ENCODE measurements around the gene SND1.

DNA sequence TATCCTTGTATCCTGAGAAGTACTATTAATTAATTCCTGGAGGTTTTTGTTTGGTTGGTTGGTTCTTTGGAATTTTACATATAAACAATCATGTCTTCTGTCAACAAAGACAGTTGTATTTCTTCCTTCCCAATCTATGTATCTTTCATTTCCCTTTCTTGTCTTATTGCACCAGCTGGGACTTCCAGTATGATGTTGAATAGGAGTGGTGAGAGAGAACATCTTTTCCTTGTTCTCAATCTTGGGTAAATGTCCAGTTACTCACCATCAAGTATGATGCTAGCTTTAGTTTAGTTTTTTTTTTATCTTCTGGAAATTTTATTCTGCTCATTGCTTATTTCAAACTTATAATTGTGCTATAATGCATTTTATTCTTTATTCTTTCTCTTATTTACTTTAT is 26.7 kb upstream of the SND1 start:
- TF ChIP-seq, protein P1, sequence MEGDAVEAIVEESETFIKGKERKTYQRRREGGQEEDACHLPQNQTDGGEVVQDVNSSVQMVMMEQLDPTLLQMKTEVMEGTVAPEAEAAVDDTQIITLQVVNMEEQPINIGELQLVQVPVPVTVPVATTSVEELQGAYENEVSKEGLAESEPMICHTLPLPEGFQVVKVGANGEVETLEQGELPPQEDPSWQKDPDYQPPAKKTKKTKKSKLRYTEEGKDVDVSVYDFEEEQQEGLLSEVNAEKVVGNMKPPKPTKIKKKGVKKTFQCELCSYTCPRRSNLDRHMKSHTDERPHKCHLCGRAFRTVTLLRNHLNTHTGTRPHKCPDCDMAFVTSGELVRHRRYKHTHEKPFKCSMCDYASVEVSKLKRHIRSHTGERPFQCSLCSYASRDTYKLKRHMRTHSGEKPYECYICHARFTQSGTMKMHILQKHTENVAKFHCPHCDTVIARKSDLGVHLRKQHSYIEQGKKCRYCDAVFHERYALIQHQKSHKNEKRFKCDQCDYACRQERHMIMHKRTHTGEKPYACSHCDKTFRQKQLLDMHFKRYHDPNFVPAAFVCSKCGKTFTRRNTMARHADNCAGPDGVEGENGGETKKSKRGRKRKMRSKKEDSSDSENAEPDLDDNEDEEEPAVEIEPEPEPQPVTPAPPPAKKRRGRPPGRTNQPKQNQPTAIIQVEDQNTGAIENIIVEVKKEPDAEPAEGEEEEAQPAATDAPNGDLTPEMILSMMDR (IDR thresholded peaks at IDR 0.05) = no peak
- TF ChIP-seq POLR2A (IDR thresholded peaks at IDR 0.05) = no peak
